DMS79 treated with DMSO at 0.1 percent for 48 hours (cell line): ENCODE results near the gene SLC35D2.
"Not testable (repeated sequence)": the region's sequence is repeated elsewhere in the genome, so short reads cannot be mapped to it uniquely, and the experiment has no call there.

Experiments used
- DNase-seq: peaks from one replicate; lab custom pipeline; 2025; lab: John Stamatoyannopoulos, UW

SLC35D2 gene

GRCh38 chr9:96361668-96362067, 21.8 kb downstream of the SLC35D2 start:
- DNase-seq: no peak

- DNase-seq: no peak
Measured at GRCh38 chr9:96360976-96361375, 22.5 kb downstream of the SLC35D2 start.

- not testable (repeated sequence) for DNase-seq
Measured at GRCh38 chr9:96360523-96360922, 23.0 kb downstream of the SLC35D2 start.

GRCh38 chr9:96350866-96351265, 32.6 kb downstream of the SLC35D2 start:
- DNase-seq: no peak

- no peak for DNase-seq
Measured at GRCh38 chr9:96348261-96348660, 35.2 kb downstream of the SLC35D2 start.

GRCh38 chr9:96345551-96345950, 38.0 kb downstream of the SLC35D2 start:
- DNase-seq: no peak

- no peak for DNase-seq
Measured at GRCh38 chr9:96344458-96345180, 38.9 kb downstream of the SLC35D2 start.

GRCh38 chr9:96343515-96344360, 39.8 kb downstream of the SLC35D2 start:
- DNase-seq: no peak

GRCh38 chr9:96342571-96343245, 40.8 kb downstream of the SLC35D2 start:
- DNase-seq: no peak

GRCh38 chr9:96340707-96341106, 42.8 kb downstream of the SLC35D2 start:
- no peak for DNase-seq

- no peak for DNase-seq
Measured at GRCh38 chr9:96338299-96338698, 45.2 kb downstream of the SLC35D2 start.

- no peak for DNase-seq
Measured at GRCh38 chr9:96333958-96334357, 49.6 kb downstream of the SLC35D2 start.

GRCh38 chr9:96331236-96331947, 52.1 kb downstream of the SLC35D2 start:
- DNase-seq: no peak

GRCh38 chr9:96327694-96328352, 55.7 kb downstream of the SLC35D2 start:
- DNase-seq: peak; percentile 5

GRCh38 chr9:96323169-96323568, 60.3 kb downstream of the SLC35D2 start:
- no peak for DNase-seq

GRCh38 chr9:96322736-96323135, 60.8 kb downstream of the SLC35D2 start:
- DNase-seq: not testable (repeated sequence)

- DNase-seq: not testable (repeated sequence)
Measured at GRCh38 chr9:96322210-96322609, 61.3 kb downstream of the SLC35D2 start.

- DNase-seq: no peak
Measured at GRCh38 chr9:96321515-96321914, 62.0 kb downstream of the SLC35D2 start.

GRCh38 chr9:96320749-96321280, 62.7 kb downstream of the SLC35D2 start:
- DNase-seq: no peak

- DNase-seq: no peak
Measured at GRCh38 chr9:96318921-96319565, 64.5 kb downstream of the SLC35D2 start.
